Neuronal stem cell (in vitro differentiated cells): ENCODE data around the gene SLC2A9.

Source experiments
- DNase-seq: peaks from one replicate; pipeline ENCODE4 v3.0.0-alpha.2; 2013; ENCODE audit warnings: low spot score
- H2AFZ ChIP-seq: one replicate; pipeline ENCODE4 v1.6.1; 2013; ENCODE audit warnings: mild to moderate bottlenecking, low read length, inconsistent platforms
- H2AK5ac ChIP-seq: 2 replicates; pipeline ENCODE4 v1.6.1; 2013; ENCODE audit warnings: low read depth, mild to moderate bottlenecking, inconsistent platforms, low read length, moderate library complexity, mixed read lengths
- H2BK120ac ChIP-seq: 2 replicates; pipeline ENCODE4 v1.6.1; 2013; ENCODE audit warnings: low read depth, mild to moderate bottlenecking, inconsistent platforms, low read length, moderate library complexity, mixed read lengths
- H2BK12ac ChIP-seq: one replicate; pipeline ENCODE4 v1.6.1; 2013; ENCODE audit warnings: low read length, inconsistent platforms
- H2BK15ac ChIP-seq: 2 replicates; pipeline ENCODE4 v1.6.1; 2013; ENCODE audit warnings: mild to moderate bottlenecking, low read length, inconsistent platforms, mixed read lengths
- H2BK5ac ChIP-seq: one replicate; pipeline ENCODE4 v1.6.1; 2013; ENCODE audit warnings: inconsistent platforms, mild to moderate bottlenecking, low read length, moderate library complexity
- H3K14ac ChIP-seq: one replicate; pipeline ENCODE4 v1.6.1; 2013; ENCODE audit warnings: low read length, inconsistent platforms
- H3K18ac ChIP-seq: 2 replicates; pipeline ENCODE4 v1.6.1; 2013; ENCODE audit warnings: low read length, inconsistent platforms
- H3K23ac ChIP-seq: 2 replicates; pipeline ENCODE4 v1.6.1; 2013; ENCODE audit warnings: low read depth, mild to moderate bottlenecking, mixed read lengths, low read length, inconsistent platforms; ENCODE audit not compliant: poor library complexity
- H3K27ac ChIP-seq: replicated peaks from 3 replicates; pipeline ENCODE4 v1.5.1; 2013; ENCODE audit warnings: low read length, inconsistent platforms
- H3K27me3 ChIP-seq, 3 experiments: 2 replicates each; pipeline ENCODE4 v1.6.1; 2013; ENCODE audit warnings: low read length in 3 of 3, mild to moderate bottlenecking in 2 of 3, inconsistent platforms in 1 of 3, low read depth in 1 of 3, mixed read lengths in 1 of 3, moderate library complexity in 1 of 3; ENCODE audit not compliant: control insufficient read depth in 3 of 3, insufficient read depth in 3 of 3
- H3K36me3 ChIP-seq, 2 donors: replicated peaks in 1 of 2; 2 replicates each; pipeline ENCODE4 v1.6.1; 2013; ENCODE audit warnings: low read length in 2 of 2; ENCODE audit not compliant: control insufficient read depth in 2 of 2, insufficient read depth in 2 of 2
- H3K4ac ChIP-seq: 2 replicates; pipeline ENCODE4 v1.6.1; 2013; ENCODE audit warnings: inconsistent platforms, mild to moderate bottlenecking, low read length, moderate library complexity
- H3K4me1 ChIP-seq, 2 donors: 1 replicate in 1 of 2; 2 replicates in 1 of 2; pipeline ENCODE4 v1.6.1; 2013; ENCODE audit warnings: low read length in 2 of 2, low read depth in 1 of 2; ENCODE audit not compliant: control insufficient read depth in 2 of 2, insufficient read depth in 1 of 2
- H3K4me2 ChIP-seq: one replicate; pipeline ENCODE4 v1.6.1; 2013; ENCODE audit warnings: mild to moderate bottlenecking, low read length, inconsistent platforms; ENCODE audit not compliant: insufficient read depth, poor library complexity, severe bottlenecking
- H3K4me3 ChIP-seq, 2 donors: 2 replicates each; pipeline ENCODE4 v1.5.1; 2013; ENCODE audit warnings: low read length in 2 of 2, mild to moderate bottlenecking in 2 of 2, inconsistent platforms in 1 of 2, moderate library complexity in 1 of 2
- H3K79me1 ChIP-seq: one replicate; pipeline ENCODE4 v1.6.1; 2013; ENCODE audit warnings: low read depth, mild to moderate bottlenecking, inconsistent platforms, low read length, moderate library complexity
- H3K9ac ChIP-seq: one replicate; pipeline ENCODE4 v1.6.1; 2013; ENCODE audit warnings: mild to moderate bottlenecking, low read depth, low read length, inconsistent platforms; ENCODE audit not compliant: poor library complexity
- H3K9me3 ChIP-seq, 2 donors: replicated peaks in 1 of 2; 2 replicates each; pipeline versions ENCODE3 to v1.6.1; 2013; ENCODE audit warnings: low read length in 2 of 2, mild to moderate bottlenecking in 2 of 2, inconsistent platforms in 1 of 2, low read depth in 1 of 2, mixed read lengths in 1 of 2, moderate library complexity in 1 of 2; ENCODE audit not compliant: control insufficient read depth in 2 of 2, insufficient read depth in 1 of 2
- H4K8ac ChIP-seq: one replicate; pipeline ENCODE4 v1.6.1; 2013; ENCODE audit warnings: low read depth, mild to moderate bottlenecking, inconsistent platforms, low read length, moderate library complexity
- H4K91ac ChIP-seq: one replicate; pipeline ENCODE4 v1.6.1; 2013; ENCODE audit warnings: low read length, low read depth, mild to moderate bottlenecking, inconsistent platforms; ENCODE audit not compliant: poor library complexity
- WGBS, 2 donors: extraction: QIAGEN DNeasy Blood & Tissue Kit; methylation state at CpG; one replicate each; pipeline ENCODE4 v1.1.7; 2013; ENCODE audit warnings: missing lambda C conversion rate in 2 of 2, mixed read lengths in 1 of 2; ENCODE audit not compliant: insufficient read length in 2 of 2, insufficient replicate concordance in 1 of 2; ENCODE audit errors: extremely low coverage in 2 of 2; 5-methylcytosine and 5-hydroxymethylcytosine counted together

SLC2A9 gene

DNA sequence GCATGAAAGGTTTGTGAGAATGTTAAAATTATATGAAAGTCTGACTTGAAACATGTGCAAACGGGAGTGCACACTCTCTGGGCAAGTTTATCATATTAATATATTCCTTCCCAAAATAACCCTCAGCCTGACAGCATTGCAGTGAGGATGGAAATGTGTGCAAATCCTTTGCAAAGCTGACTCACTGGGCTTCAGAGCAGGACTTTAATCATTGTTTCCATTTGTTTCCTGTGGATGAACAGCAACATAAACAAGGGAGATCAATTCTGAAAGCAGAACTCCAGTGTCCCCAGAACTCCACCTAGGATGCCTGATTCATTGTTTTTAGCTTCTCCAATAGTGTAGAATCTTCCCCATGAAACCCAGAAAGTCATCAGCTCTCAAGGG is 32.9 kb downstream of the SLC2A9 start:
- Histone ChIP-seq H3K9me3 (peaks cover 0 to 5% of the 10 kb centered on the region in 2 donors), H3K14ac (no peak overlapping the region), H2AK5ac (no peak overlapping the region), H3K4me2 (no peak overlapping the region), H2BK5ac (no peak overlapping the region), H3K79me1 (no peaks in the 10 kb centered on the region), H2BK120ac (no peak overlapping the region), H3K18ac (no peak overlapping the region), H3K36me3 (no peaks in the 10 kb centered on the region), H2BK15ac (no peak overlapping the region), H4K8ac (no peak overlapping the region), H3K4me3 (no peak overlapping the region), H3K4me1 (peaks cover 0 to 1% of the 10 kb centered on the region in 2 donors), H4K91ac (no peak overlapping the region), H2AFZ (no peak overlapping the region), H3K23ac (no peak overlapping the region), H3K27me3 (peaks cover 0 to 2% (median 0%) of the 10 kb centered on the region in 3 experiments), H3K9ac (no peak overlapping the region), H3K4ac (no peak overlapping the region), H3K27ac (no peak overlapping the region), H2BK12ac (no peak overlapping the region)
- no CpG with 5 or more reads among the region's 1 CpG for WGBS, 2 donors
- DNase-seq: no peak

DNA sequence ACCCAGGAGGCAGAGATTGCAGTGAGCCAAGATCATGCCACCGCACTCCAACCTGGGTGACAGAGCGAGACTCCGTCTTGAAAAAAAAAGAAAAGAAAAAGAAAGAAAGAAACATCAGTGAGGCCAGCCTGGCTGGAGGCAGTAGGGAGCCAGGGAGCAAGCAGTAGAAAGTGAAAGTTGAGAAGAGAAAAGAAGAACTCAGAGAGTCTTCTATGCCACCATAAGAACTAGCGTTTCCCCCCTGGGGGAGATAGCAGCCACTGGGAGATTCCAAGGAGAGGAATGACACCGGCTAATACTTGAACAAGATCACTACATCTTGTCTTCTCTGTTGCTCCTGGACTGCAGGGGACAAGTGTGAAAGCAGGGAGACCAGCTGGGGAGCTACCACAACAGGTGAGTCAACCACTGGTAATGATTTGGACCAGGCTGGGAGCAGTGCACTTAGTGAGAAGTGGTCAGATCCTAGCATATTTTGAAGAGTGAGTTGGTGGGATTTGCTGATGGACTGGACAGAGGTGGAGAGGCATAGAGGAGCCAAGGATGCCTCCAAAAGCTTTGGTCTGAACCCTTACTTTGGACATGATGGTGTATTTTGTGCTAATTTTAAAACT is 33.4 kb downstream of the SLC2A9 start:
- Histone ChIP-seq H2BK120ac (no peak overlapping the region), H3K18ac (no peak overlapping the region), H3K4me1 (peaks cover 0 to 1% of the 10 kb centered on the region in 2 donors), H3K27ac (no peak overlapping the region), H3K27me3 (peaks cover 0 to 2% (median 0%) of the 10 kb centered on the region in 3 experiments), H2BK15ac (no peak overlapping the region), H2AFZ (no peak overlapping the region), H3K4me2 (no peak overlapping the region), H3K14ac (no peak overlapping the region), H3K79me1 (no peaks in the 10 kb centered on the region), H3K23ac (no peak overlapping the region), H2BK12ac (no peak overlapping the region), H3K36me3 (no peaks in the 10 kb centered on the region), H3K9me3 (peaks cover 0 to 5% of the 10 kb centered on the region in 2 donors), H4K91ac (no peak overlapping the region), H3K4ac (no peak overlapping the region), H4K8ac (no peak overlapping the region), H3K4me3 (no peak overlapping the region), H3K9ac (no peak overlapping the region), H2AK5ac (no peak overlapping the region), H2BK5ac (no peak overlapping the region)
- WGBS, 2 donors: no CpG with 5 or more reads among the region's 5 CpGs
- DNase-seq: no peak

DNA sequence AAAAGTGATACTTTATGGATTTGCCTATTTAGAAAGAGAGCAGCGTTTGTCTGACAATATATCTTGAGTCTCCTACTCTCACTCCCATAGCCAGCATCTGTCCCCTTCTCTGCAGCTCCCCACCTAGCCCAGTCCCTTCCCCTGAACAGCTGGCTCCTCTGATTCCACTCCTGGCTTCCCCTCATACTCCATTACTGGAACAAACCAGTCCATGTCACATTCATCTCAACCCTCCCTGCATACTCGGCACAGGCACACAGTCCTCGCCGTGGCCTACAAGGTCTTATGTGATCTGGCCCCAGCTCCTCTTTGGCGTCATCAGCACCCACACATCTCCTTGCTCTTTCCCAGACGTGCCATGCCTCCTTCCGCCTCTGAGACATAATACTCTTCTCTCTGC is 36.7 kb downstream of the SLC2A9 start:
- peaks cover 0 to 2% (median 0%) of the 10 kb centered on the region in 3 experiments for H3K27me3 ChIP-seq
- H2BK5ac ChIP-seq: no peak overlapping the region
- H3K4me3 ChIP-seq: no peak overlapping the region
- H4K91ac ChIP-seq: no peak overlapping the region
- no peak overlapping the region for H3K4me2 ChIP-seq
- H4K8ac ChIP-seq: no peak overlapping the region
- no peak overlapping the region for H2BK120ac ChIP-seq
- H3K4ac ChIP-seq: no peak overlapping the region
- H3K4me1 ChIP-seq: peaks cover 0 to 1% of the 10 kb centered on the region in 2 donors
- DNase-seq: no peak
- peak overlapping the region; percentile 58 for H3K14ac ChIP-seq
- no peak overlapping the region for H2BK15ac ChIP-seq
- no peaks in the 10 kb centered on the region for H3K79me1 ChIP-seq
- H3K18ac ChIP-seq: peak overlapping the region; percentile 33
- no peak overlapping the region for H2BK12ac ChIP-seq
- no peak overlapping the region for H2AK5ac ChIP-seq
- no peak overlapping the region for H3K9ac ChIP-seq
- WGBS, 2 donors: no CpG with 5 or more reads among the region's 7 CpGs
- no peak overlapping the region for H3K23ac ChIP-seq
- H3K36me3 ChIP-seq: no peaks in the 10 kb centered on the region
- H3K9me3 ChIP-seq: peaks cover 0 to 9% of the 10 kb centered on the region in 2 donors
- H3K27ac ChIP-seq: no peak overlapping the region
- H2AFZ ChIP-seq: no peak overlapping the region

DNA sequence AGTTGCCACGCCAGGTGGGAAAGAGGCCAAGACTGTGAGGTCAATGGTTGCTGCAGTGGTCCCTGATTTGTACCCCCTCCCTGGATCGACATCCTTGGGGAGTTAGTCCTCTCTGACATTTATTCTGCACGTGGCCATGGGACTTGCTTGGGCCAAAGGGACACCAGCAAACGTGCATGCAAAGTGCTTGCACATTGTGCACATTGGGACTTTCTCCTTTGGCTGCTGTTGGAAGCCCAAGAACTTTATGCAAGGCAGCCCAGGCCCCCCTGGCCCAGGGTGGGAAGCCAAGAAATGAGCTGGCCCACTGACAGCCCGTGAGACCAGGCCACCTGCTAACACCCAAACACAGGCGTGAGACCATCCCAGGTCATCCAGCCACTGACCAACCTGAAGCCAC is 38.1 kb downstream of the SLC2A9 start:
- WGBS, 2 donors: no CpG with 5 or more reads among the region's 6 CpGs
- no peak overlapping the region for H2AK5ac ChIP-seq

More for the DNA sequence above, 38.1 kb downstream of the SLC2A9 start:
- Histone ChIP-seq H2BK15ac (no peak overlapping the region), H4K91ac (no peak overlapping the region), H3K4me2 (no peak overlapping the region), H3K9me3 (peaks cover 0 to 9% of the 10 kb centered on the region in 2 donors), H3K9ac (no peak overlapping the region), H3K14ac (no peak overlapping the region), H4K8ac (no peak overlapping the region), H3K4me3 (peak overlapping the region in 1 of 2 donors; percentile 56), H3K36me3 (no peaks in the 10 kb centered on the region), H3K23ac (no peak overlapping the region), H3K4me1 (peaks cover 0 to 6% of the 10 kb centered on the region in 2 donors), H3K4ac (no peak overlapping the region), H3K27ac (no peak overlapping the region), H2BK120ac (no peak overlapping the region), H3K79me1 (no peaks in the 10 kb centered on the region), H2AFZ (no peak overlapping the region), H2BK5ac (no peak overlapping the region), H3K18ac (no peak overlapping the region), H3K27me3 (peaks cover 0 to 2% (median 0%) of the 10 kb centered on the region in 3 experiments), H2BK12ac (no peak overlapping the region)
- DNase-seq: no peak
